Erythroblast (primary cell): ENCODE data around the gene NAPB.

ENCODE experiments used
- GATA1 ChIP-seq: IDR thresholded peaks from 2 replicates; pipeline ENCODE4 v1.6.1; 2011; ENCODE audit warnings: low read depth, mild to moderate bottlenecking, control low read depth, low read length, moderate library complexity
- POLR2A ChIP-seq: IDR thresholded peaks from 2 replicates; pipeline ENCODE4 v1.6.1; 2011; ENCODE audit warnings: mild to moderate bottlenecking, low read length

DNA sequence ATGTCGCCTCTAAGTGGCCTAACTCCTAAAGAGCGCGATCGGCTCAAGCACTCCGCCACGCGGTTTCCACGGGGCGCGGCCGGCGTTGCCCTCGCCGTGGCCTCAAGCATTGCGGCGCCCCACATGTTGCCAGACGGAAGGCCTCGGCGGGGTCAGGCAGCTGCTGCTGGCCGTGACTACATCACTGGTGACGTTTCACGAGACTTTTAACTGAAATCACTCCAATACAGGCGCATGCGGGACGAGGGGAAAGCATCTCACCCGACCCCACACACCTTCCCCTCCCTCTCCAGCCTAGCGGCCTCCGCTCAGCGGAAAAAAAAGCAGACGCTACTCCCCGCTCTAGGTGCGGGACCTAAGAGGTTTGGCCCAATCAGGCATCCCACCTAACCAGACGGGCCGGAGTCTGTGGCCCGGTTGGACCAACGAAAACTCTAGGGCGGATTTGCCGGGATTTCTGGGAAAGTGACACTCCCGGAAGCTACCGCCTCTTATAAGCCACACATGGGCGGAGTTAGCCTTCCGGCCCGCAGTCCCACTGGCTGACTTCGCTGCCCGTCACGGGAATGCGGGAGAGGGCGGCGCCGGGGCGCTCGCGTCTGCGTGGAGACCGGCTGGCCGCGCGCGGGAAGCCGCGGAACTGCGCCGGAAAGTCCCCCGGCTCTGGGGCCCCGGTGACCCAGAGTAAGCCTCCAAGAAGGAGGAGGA lies 70.9 kb downstream of the NAPB start, which contains the start of gene NXT1:
- TF ChIP-seq POLR2A (peak; percentile 89), GATA1 (no peak)
